Sigmoid colon (tissue), 4 donors: Measurements from ENCODE around the gene JMJD4.

ENCODE experiments used
- EP300 ChIP-seq, 4 donors: sonication (generic); formaldehyde crosslinking; IDR thresholded peaks; one replicate each; pipeline ENCODE4 v1.6.1; 2017; ENCODE audit warnings: antibody characterized with exemption in 4 of 4
- POLR2A ChIP-seq, 2 donors: fragments of 450-650 bp; IDR thresholded peaks; one replicate each; pipeline ENCODE4 v1.6.1; 2016; ENCODE audit warnings: antibody characterized with exemption in 2 of 2, mild to moderate bottlenecking in 2 of 2, moderate library complexity in 2 of 2
- TF ChIP-seq, protein P1 (sequence below), 4 experiments: fragments of 450-650 bp in 3 of 4; fragments of 200-600 bp in 1 of 4; IDR thresholded peaks; one replicate each; pipeline ENCODE4 v1.5.1; 2016 to 2019; ENCODE audit warnings: antibody characterized with exemption in 4 of 4, mild to moderate bottlenecking in 3 of 4, moderate library complexity in 2 of 4

DNA sequence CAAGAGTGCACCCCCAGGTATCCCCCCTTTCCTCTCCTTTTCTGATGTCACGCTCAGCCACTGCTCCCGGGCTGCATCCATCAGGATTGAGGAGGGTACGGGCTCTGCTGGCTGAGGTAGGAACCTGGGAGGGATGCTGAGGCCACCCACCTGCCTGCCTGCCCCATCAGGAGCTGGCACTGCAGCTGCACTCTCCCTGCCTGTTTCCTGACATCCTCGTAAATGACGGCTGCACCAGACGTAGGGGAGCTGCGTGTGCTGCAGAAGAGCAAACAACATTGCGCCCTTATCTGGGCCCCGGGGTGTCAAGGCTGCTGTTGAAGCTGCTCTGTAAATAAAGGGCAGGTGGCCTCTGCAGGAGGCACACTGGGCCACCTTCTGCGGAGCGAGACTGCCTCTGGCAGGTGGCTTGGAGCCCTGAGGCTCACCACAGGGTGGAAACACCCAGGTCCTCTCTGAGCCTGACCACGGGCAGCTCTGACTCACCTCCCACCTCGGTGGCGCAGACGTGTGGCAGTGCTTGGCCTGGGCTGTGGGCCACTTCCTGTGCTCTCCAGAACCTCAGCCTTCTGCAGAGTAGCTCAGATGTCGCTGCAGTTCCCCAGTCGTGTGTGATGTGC is 31.0 kb upstream of the JMJD4 start:
- no peak for TF ChIP-seq EP300 (IDR thresholded peaks at IDR 0.05)
- TF ChIP-seq, protein P1, sequence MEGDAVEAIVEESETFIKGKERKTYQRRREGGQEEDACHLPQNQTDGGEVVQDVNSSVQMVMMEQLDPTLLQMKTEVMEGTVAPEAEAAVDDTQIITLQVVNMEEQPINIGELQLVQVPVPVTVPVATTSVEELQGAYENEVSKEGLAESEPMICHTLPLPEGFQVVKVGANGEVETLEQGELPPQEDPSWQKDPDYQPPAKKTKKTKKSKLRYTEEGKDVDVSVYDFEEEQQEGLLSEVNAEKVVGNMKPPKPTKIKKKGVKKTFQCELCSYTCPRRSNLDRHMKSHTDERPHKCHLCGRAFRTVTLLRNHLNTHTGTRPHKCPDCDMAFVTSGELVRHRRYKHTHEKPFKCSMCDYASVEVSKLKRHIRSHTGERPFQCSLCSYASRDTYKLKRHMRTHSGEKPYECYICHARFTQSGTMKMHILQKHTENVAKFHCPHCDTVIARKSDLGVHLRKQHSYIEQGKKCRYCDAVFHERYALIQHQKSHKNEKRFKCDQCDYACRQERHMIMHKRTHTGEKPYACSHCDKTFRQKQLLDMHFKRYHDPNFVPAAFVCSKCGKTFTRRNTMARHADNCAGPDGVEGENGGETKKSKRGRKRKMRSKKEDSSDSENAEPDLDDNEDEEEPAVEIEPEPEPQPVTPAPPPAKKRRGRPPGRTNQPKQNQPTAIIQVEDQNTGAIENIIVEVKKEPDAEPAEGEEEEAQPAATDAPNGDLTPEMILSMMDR (IDR thresholded peaks at IDR 0.05) = no peak
- no peak for TF ChIP-seq POLR2A (IDR thresholded peaks at IDR 0.05)
